ENCODE results near the gene ADGRG6.

The ADGRG6 gene

DNA sequence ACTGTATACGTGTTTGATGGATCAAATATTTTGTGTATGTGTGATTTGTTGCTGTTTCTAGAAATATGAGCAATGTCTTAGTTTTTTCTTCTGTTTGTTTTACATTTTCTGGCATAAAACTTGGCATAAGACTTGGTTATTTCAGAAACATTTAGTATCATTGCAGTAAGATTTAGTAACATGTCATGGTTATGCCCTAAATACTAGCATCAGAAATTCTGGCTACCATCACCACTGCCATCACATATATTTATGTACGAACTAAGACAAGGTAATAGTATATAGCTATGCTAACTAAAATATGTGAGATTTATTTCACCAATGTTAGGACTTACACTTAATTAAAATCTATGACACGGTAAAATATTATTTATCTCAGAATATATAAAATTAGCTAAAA, 10.3 kb upstream of the ADGRG6 start:
- Histone ChIP-seq H3K4me1 (ENCODE audit: insufficient read depth, low read length, poor library complexity, severe bottlenecking) (no peaks in the 10 kb centered on the region), H3K9ac (ENCODE audit: low read depth, low read length, poor library complexity, severe bottlenecking) (no peak overlapping the region), H3K4me3 (ENCODE audit: low read length, poor library complexity, severe bottlenecking) (no peak overlapping the region), H3K79me2 (ENCODE audit: insufficient read depth, low read length) (no peaks in the 10 kb centered on the region), H2AFZ (ENCODE audit: low read length) (no peak overlapping the region), H3K27me3 (ENCODE audit: insufficient read depth, low read length, poor library complexity, severe bottlenecking) (no peaks in the 10 kb centered on the region), H4K20me1 (ENCODE audit: insufficient read depth, low read length, poor library complexity, severe bottlenecking) (no peaks in the 10 kb centered on the region), H3F3A (ENCODE audit: low read depth) (no peaks in the 10 kb centered on the region), H3K9me2 (replicated peaks; ENCODE audit: low read depth, low read length) (no peaks in the 10 kb centered on the region), H3K9me3 (ENCODE audit: insufficient read depth, low read depth, low read length) (no peaks in the 10 kb centered on the region), H3K36me3 (ENCODE audit: insufficient read depth, low read length) (no peaks in the 10 kb centered on the region), H3K4me2 (ENCODE audit: low read depth, low read length, poor library complexity, severe bottlenecking) (no peak overlapping the region)
- TF ChIP-seq EZH2phosphoT487 (IDR thresholded peaks at IDR 0.05; ENCODE audit: borderline replicate concordance), result no peak
- TF ChIP-seq, protein P1, sequence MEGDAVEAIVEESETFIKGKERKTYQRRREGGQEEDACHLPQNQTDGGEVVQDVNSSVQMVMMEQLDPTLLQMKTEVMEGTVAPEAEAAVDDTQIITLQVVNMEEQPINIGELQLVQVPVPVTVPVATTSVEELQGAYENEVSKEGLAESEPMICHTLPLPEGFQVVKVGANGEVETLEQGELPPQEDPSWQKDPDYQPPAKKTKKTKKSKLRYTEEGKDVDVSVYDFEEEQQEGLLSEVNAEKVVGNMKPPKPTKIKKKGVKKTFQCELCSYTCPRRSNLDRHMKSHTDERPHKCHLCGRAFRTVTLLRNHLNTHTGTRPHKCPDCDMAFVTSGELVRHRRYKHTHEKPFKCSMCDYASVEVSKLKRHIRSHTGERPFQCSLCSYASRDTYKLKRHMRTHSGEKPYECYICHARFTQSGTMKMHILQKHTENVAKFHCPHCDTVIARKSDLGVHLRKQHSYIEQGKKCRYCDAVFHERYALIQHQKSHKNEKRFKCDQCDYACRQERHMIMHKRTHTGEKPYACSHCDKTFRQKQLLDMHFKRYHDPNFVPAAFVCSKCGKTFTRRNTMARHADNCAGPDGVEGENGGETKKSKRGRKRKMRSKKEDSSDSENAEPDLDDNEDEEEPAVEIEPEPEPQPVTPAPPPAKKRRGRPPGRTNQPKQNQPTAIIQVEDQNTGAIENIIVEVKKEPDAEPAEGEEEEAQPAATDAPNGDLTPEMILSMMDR (conservative IDR thresholded peaks at IDR 0.05; ENCODE audit: low read length), result no peak

DNA sequence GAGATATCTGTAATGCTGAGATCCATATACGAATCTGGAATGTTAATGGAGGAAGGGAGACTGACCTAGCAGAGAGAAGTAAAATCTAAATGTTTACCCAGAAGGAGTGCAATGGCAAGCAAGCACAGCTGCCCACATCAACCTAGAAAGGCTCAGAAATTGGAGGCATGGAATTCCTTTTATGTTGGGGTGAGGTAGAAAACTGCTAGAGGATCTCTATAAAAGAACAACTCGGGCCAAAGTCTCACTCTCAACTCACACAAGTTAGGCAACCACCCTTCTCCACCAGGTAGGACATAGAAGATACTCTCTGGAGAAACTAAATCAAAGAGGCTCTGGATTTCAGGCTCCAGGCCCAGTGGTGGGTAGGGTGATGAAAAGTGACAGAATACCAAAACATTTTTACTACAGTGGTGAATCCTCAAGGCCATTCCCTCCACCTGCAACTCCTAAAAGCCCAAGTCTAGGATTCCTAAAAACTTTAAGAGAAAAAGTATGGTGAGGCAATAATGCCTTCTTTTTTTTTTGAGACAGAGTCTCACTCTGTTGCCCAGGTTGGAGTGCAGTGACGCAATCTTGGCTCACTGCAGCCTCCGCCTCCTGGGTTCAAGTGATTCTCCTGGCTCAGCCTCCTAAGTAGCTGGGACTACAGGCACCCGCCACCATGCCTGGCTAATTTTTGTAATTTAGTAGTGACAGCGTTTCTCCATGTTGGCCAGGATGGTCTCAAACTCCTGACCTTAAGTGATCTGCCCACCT, 9.5 kb upstream of the ADGRG6 start:
- H3K4me1 ChIP-seq (ENCODE audit: insufficient read depth, low read length, poor library complexity, severe bottlenecking), result no peaks in the 10 kb centered on the region
- no peaks in the 10 kb centered on the region for H3K9me2 ChIP-seq (replicated peaks; ENCODE audit: low read depth, low read length)
- no peak for TF ChIP-seq EZH2phosphoT487 (IDR thresholded peaks at IDR 0.05; ENCODE audit: borderline replicate concordance)
- TF ChIP-seq, protein P1 (conservative IDR thresholded peaks at IDR 0.05; ENCODE audit: low read length), result no peak
- H3K79me2 ChIP-seq (ENCODE audit: insufficient read depth, low read length), result no peaks in the 10 kb centered on the region
- H3K36me3 ChIP-seq (ENCODE audit: insufficient read depth, low read length), result no peaks in the 10 kb centered on the region
- H3K27me3 ChIP-seq (ENCODE audit: insufficient read depth, low read length, poor library complexity, severe bottlenecking), result no peaks in the 10 kb centered on the region
- no peak overlapping the region for H2AFZ ChIP-seq (ENCODE audit: low read length)
- no peaks in the 10 kb centered on the region for H3F3A ChIP-seq (ENCODE audit: low read depth)
- no peaks in the 10 kb centered on the region for H3K9me3 ChIP-seq (ENCODE audit: insufficient read depth, low read depth, low read length)
- no peak overlapping the region for H3K4me3 ChIP-seq (ENCODE audit: low read length, poor library complexity, severe bottlenecking)
- no peaks in the 10 kb centered on the region for H4K20me1 ChIP-seq (ENCODE audit: insufficient read depth, low read length, poor library complexity, severe bottlenecking)
- no peak overlapping the region for H3K9ac ChIP-seq (ENCODE audit: low read depth, low read length, poor library complexity, severe bottlenecking)
- H3K4me2 ChIP-seq (ENCODE audit: low read depth, low read length, poor library complexity, severe bottlenecking), result no peak overlapping the region

DNA sequence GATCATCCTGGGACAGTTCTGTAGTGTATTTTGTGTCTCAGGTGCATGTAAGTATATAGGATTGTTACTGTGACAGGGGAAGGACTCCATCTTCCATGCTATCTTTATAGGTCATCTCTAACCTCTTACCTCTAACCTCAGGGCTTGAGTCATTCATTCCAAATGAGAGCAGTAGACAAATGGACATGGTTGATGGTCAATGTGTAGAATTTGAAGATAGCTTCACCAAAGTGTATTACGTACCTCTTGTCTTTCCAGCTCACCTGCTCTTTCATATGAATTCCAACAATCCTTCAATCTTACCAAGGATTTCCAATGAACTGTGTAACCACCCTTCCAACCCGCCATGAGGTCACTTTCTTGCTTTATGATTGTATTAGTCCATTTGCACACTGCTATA, 8.7 kb upstream of the ADGRG6 start:
- Histone ChIP-seq H3K36me3 (ENCODE audit: insufficient read depth, low read length) (no peaks in the 10 kb centered on the region), H3K4me1 (ENCODE audit: insufficient read depth, low read length, poor library complexity, severe bottlenecking) (no peaks in the 10 kb centered on the region), H3F3A (ENCODE audit: low read depth) (no peaks in the 10 kb centered on the region), H3K9me2 (replicated peaks; ENCODE audit: low read depth, low read length) (no peaks in the 10 kb centered on the region), H3K4me3 (ENCODE audit: low read length, poor library complexity, severe bottlenecking) (no peak overlapping the region), H3K79me2 (ENCODE audit: insufficient read depth, low read length) (no peaks in the 10 kb centered on the region), H4K20me1 (ENCODE audit: insufficient read depth, low read length, poor library complexity, severe bottlenecking) (no peaks in the 10 kb centered on the region), H3K9ac (ENCODE audit: low read depth, low read length, poor library complexity, severe bottlenecking) (no peak overlapping the region), H3K27me3 (ENCODE audit: insufficient read depth, low read length, poor library complexity, severe bottlenecking) (no peaks in the 10 kb centered on the region), H3K4me2 (ENCODE audit: low read depth, low read length, poor library complexity, severe bottlenecking) (no peak overlapping the region), H2AFZ (ENCODE audit: low read length) (no peak overlapping the region), H3K9me3 (ENCODE audit: insufficient read depth, low read depth, low read length) (no peaks in the 10 kb centered on the region)
- TF ChIP-seq, protein P1 (conservative IDR thresholded peaks at IDR 0.05; ENCODE audit: low read length), result no peak
- TF ChIP-seq EZH2phosphoT487 (IDR thresholded peaks at IDR 0.05; ENCODE audit: borderline replicate concordance), result no peak
